GM12801 (cell line): ENCODE results near the gene SNX13.

Source experiments
- TF ChIP-seq, protein P1 (sequence below): IDR thresholded peaks from one replicate; pipeline ENCODE4 v1.5.1; 2011; ENCODE audit warnings: control low read depth; ENCODE audit not compliant: insufficient read length; ENCODE audit errors: extremely low read depth

The SNX13 gene

DNA sequence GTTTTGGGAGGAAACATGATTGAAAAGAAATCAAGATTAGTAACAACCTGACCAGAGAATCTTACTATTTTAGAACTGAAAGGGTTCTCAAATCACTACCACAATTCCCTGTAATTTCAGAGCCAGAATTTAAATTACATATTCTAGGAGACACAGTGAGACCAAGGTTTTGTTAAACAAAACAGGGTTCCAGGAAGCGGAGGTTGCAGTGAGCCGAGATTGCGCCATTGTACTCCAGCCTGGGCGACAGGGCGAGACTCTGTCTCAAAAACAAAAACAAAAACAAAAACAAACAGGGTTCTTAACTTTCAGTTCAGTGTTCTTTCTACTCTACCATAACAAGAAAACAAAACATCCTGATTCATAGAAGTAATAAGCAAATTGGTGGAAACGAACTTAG is 57.6 kb downstream of the SNX13 start:
- TF ChIP-seq, protein P1, sequence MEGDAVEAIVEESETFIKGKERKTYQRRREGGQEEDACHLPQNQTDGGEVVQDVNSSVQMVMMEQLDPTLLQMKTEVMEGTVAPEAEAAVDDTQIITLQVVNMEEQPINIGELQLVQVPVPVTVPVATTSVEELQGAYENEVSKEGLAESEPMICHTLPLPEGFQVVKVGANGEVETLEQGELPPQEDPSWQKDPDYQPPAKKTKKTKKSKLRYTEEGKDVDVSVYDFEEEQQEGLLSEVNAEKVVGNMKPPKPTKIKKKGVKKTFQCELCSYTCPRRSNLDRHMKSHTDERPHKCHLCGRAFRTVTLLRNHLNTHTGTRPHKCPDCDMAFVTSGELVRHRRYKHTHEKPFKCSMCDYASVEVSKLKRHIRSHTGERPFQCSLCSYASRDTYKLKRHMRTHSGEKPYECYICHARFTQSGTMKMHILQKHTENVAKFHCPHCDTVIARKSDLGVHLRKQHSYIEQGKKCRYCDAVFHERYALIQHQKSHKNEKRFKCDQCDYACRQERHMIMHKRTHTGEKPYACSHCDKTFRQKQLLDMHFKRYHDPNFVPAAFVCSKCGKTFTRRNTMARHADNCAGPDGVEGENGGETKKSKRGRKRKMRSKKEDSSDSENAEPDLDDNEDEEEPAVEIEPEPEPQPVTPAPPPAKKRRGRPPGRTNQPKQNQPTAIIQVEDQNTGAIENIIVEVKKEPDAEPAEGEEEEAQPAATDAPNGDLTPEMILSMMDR = no peak

- TF ChIP-seq, protein P1 = no peak
Observed at GRCh38 chr7:17879075-17879661, 61.1 kb downstream of the SNX13 start.

GRCh38 chr7:17878627-17879026 is 61.7 kb downstream of the SNX13 start:
- TF ChIP-seq, protein P1 = no peak

- TF ChIP-seq, protein P1 = no peak
Observed at GRCh38 chr7:17871815-17872533, 68.3 kb downstream of the SNX13 start.

- TF ChIP-seq, protein P1 = no peak
Observed at GRCh38 chr7:17870406-17870805, 69.9 kb downstream of the SNX13 start.

DNA sequence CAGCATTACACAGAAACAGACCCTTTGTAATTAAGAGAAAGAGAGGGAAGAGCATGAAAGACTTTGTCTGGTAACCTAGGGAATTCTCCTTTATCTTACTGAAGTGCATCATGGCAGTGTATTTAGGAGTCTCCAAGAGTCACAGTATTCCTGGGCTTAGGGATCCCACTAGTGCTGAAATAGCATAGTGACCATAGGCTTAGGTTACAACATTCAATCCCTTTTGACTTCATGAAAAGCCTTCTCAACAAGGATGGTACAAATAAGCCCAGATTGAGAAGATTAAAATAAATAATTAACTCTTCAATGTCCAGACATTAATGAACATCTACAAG is 76.5 kb downstream of the SNX13 start:
- TF ChIP-seq, protein P1 = no peak

GRCh38 chr7:17863095-17863808 is 77.0 kb downstream of the SNX13 start:
- TF ChIP-seq, protein P1 = no peak
